Epithelial cell of proximal tubule (primary cell): ENCODE measurements around the gene KRT10. TPM values are rescaled to one million over a fixed set of nuclear protein-coding genes. Genes with fewer than 3 reads are reported as not detected.

ENCODE experiments used
- DNase-seq: peaks from one replicate; pipeline ENCODE4 v3.0.0-alpha.2; 2011; ENCODE audit warnings: low read depth
- H3K4me3 ChIP-seq: 2 replicates; pipeline ENCODE4 v1.5.1; 2011; ENCODE audit warnings: low read depth, mild to moderate bottlenecking, low read length
- total RNA-seq: library from RNA; depleted of rRNA; stranded (reverse); fragments of >200 nt; gene quantifications from 2 replicates; pipeline ENCODE4 v1.2.3, GENCODE V29; 2015
- TF ChIP-seq, protein P1 (sequence below): conservative IDR thresholded peaks from 2 replicates; pipeline ENCODE4 v1.5.1; 2012; ENCODE audit warnings: low read depth, mild to moderate bottlenecking, low read length

The KRT10 gene
- total RNA-seq, 1 donor from 2014 or later: 10.8 TPM

DNA sequence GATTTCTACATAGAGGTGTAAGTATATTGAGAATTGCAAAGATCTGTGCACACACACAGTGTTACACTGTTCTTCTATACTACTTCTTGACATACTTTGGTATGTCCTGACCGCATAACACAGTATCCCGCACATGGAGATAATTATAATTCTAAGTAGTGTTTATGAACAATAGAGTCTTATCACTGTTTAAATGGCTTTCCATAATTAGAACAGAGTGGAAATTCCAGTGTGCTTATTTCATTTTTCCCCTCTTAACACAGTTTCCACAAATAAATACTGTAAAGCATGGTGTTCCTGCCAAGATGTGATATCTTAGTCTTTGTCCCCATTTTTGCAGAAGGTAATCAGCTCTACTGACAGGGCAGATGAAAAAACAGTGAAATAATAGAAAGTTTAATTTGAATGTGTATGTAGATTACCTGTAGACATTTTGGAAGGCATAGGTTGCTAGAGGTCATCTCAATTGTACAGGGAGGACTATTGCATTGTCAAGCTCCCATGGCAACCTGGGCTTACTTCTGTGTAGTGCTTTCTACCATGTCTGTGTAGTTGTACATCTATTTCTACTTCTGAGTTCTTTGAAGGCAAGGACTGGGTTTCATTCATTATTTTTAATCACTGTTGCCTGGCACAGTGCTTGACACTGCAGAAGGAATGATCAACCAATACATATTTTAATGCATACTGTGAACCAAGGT, 12.5 kb downstream of the KRT10 start:
- TF ChIP-seq, protein P1, sequence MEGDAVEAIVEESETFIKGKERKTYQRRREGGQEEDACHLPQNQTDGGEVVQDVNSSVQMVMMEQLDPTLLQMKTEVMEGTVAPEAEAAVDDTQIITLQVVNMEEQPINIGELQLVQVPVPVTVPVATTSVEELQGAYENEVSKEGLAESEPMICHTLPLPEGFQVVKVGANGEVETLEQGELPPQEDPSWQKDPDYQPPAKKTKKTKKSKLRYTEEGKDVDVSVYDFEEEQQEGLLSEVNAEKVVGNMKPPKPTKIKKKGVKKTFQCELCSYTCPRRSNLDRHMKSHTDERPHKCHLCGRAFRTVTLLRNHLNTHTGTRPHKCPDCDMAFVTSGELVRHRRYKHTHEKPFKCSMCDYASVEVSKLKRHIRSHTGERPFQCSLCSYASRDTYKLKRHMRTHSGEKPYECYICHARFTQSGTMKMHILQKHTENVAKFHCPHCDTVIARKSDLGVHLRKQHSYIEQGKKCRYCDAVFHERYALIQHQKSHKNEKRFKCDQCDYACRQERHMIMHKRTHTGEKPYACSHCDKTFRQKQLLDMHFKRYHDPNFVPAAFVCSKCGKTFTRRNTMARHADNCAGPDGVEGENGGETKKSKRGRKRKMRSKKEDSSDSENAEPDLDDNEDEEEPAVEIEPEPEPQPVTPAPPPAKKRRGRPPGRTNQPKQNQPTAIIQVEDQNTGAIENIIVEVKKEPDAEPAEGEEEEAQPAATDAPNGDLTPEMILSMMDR: no peak
- no peak for DNase-seq
- H3K4me3 ChIP-seq: no peak overlapping the region

DNA sequence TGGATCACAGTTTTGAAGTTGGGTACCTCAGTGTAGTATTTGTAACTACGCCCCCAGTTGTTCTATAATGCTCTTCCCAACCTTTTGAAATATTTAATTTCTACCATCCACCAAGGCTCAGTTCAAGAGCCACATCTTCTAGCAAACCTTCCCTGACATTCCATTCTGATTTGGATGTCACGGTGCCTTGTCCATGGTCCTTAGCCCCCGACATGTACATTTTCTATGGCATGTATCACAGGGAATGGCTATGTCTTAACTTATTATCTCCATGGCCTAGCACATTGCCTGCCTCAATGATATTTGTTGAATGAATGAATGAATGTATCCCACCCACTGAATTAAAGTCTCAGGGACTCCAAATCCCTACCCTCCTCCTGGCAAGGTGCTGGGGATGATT, 16.3 kb downstream of the KRT10 start:
- TF ChIP-seq, protein P1: no peak

DNA sequence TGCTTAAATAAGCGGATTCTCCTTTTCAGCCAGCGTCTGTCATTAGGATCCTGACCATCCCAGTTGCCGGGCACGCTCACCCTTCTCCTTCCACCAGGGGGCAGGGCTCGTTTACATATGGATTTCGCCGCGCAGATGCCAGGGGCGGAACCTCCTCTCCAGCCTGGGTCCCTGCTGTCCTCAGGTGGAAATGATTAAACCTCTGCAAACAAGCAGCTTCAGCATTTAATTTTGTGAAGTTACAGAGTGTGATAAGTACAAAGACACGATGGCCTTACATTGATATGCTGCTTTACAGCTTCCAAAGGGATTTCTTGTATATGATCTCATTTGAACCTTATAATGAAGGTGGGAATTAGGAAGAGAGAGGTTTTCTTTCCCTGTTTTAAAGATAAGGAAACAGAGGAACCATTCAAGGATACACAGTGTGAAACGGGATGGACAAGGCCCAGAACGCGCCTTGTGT, 18.8 kb downstream of the KRT10 start:
- DNase-seq: no peak
- H3K4me3 ChIP-seq: no peak overlapping the region
- TF ChIP-seq, protein P1: peak; percentile 97

More for the DNA sequence above, 16.3 kb downstream of the KRT10 start:
- no peak overlapping the region for H3K4me3 ChIP-seq
- DNase-seq: no peak

- no peak overlapping the region for H3K4me3 ChIP-seq
- TF ChIP-seq, protein P1: no peak
- no peak for DNase-seq
Observed at GRCh38 chr17:40801157-40801556, 21.3 kb downstream of the KRT10 start.

GRCh38 chr17:40800381-40800780, 22.0 kb downstream of the KRT10 start:
- DNase-seq: no peak
- no peak overlapping the region for H3K4me3 ChIP-seq
- TF ChIP-seq, protein P1: no peak

DNA sequence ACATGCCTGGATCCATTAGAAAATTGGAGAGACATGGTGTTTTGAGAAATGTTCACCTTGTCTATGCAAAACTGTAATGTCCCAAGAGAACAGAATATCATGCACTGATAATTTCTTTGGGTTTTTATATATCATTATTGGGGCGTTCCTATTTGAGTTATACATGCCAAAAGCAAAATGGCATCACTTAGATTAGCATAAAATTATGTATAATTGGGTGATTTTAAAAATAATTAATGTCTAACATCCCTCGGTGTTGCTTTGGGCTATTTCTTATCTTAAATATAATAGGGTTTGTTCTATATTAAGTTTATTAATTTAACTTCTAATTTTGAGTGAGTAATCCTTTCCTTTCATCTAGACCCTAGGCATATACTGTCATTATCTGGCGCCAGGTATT, 22.6 kb downstream of the KRT10 start, which contains the start of gene KRT28:
Gene KRT28 (minus strand): TSS at position 101 of the 400 bp plus-strand sequence. CDS start 66 bp downstream, at position 35.
- DNase-seq: no peak
- H3K4me3 ChIP-seq: no peak within 1 kb of the TSS
- TF ChIP-seq, protein P1: no peak

- DNase-seq: no peak
- H3K4me3 ChIP-seq: no peak overlapping the region
- TF ChIP-seq, protein P1: no peak
Observed at GRCh38 chr17:40796846-40797245, 25.6 kb downstream of the KRT10 start.
